OCI-LY7 (cell line): Measurements from ENCODE around the gene CRACDL.

Source experiments
- CTCF ChIP-seq: fragments of 200-600 bp; sonication (generic); conservative IDR thresholded peaks from 2 replicates; pipeline ENCODE4 v1.5.1; 2014; ENCODE audit warnings: mild to moderate bottlenecking, antibody characterized with exemption, low read length, moderate library complexity, mixed read lengths
- EZH2phosphoT487 ChIP-seq: fragments of 200-600 bp; sonication (generic); IDR thresholded peaks from 2 replicates; pipeline ENCODE4 v1.6.1; 2018; ENCODE audit warnings: low read depth, borderline replicate concordance, mild to moderate bottlenecking, mixed run types, antibody characterized with exemption, low read length, moderate library complexity, mixed read lengths

- TF ChIP-seq CTCF = no peak
- TF ChIP-seq EZH2phosphoT487 = no peak
Measured at GRCh38 chr2:98924038-98924830, 11.8 kb downstream of the CRACDL start.
